DMS114 treated with DMSO at 0.1 percent for 48 hours (cell line): Measurements from ENCODE around the gene CMTR1.

ENCODE experiments used
- DNase-seq: peaks from one replicate; lab custom pipeline; 2025; ENCODE audit not compliant: unreplicated experiment; lab: John Stamatoyannopoulos, UW

CMTR1 gene

GRCh38 chr6:37477656-37478435 lies 44.8 kb downstream of the CMTR1 start:
- DNase-seq = no peak

DNA sequence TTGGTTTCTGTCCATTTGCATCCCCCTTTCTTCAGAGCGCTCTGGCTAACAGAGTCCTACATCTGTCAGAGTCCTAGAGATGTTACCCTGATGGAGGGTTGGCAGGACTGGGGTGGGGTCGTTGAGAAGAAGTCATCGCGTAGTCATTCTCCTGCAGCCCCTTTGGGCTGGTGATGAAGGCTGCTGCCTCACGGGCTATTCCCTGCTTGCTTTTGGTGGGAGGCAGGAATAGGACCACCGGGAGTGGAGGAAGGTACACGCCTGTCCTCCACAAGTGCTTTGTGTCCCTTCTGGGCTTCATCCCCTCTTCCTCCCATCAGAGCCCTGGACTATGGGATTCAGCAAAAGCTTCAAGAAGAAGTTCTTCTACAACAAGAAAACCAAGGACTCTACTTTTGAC lies 45.8 kb downstream of the CMTR1 start:
- no peak for DNase-seq

GRCh38 chr6:37479266-37479854 lies 46.3 kb downstream of the CMTR1 start:
- no peak for DNase-seq

DNA sequence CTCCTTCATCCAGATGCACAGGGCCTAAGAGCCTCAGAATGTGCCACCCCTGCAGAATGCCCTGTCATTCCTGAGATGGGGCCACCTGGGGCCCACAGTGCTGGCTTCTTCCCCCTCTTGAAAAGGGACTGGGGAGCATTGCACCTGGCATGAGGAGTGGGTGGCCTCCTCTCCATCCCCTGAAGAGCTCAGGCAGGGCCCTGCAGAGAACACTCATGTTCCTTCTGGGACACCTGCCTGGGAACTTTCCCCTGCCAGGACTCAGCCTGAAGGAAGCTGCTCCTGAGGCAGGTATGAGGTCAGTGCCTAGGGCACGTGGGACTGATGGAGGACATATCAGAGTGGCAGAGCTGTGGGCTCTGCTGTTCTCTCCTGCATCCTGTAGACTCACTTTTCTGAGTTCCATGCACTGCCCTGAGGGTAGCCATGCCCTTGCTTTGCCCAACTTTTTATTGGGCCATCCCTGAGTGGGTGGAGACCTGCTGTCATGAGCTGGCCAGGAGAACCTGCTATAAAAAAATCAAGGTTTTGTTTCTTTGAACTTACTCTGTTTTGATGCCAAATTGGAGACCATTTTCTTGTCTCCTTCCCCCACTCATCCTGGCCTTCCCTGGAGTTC lies 47.2 kb downstream of the CMTR1 start:
- no peak for DNase-seq

DNA sequence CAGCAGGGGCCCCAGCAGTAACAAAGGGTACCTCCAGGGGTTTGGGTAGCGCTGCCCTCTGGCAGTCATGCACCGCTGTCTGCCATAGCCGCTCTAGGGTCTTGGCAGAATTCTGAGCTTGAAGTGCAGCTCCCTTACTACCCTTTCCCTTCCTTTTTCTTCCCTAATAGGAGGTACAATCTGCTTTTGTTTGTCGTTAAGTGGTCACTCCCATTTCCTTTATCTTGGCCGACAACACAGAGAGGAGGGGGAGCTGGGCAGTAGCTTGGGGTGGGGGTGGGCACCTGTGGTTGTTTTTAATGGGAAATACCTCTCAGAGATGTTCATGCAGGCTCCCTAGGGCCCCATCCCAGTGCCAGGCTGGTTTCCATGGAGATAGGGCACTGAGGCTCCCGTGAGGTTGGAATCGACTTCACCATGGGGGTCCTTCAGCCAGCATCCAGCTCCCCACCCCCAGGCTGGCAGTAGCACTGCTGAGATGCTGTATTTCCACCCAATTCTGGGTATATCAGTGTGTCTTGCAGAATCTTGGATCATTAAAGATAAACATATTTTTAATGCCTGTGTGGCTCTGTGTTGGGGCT lies 48.0 kb downstream of the CMTR1 start:
- DNase-seq = no peak

DNA sequence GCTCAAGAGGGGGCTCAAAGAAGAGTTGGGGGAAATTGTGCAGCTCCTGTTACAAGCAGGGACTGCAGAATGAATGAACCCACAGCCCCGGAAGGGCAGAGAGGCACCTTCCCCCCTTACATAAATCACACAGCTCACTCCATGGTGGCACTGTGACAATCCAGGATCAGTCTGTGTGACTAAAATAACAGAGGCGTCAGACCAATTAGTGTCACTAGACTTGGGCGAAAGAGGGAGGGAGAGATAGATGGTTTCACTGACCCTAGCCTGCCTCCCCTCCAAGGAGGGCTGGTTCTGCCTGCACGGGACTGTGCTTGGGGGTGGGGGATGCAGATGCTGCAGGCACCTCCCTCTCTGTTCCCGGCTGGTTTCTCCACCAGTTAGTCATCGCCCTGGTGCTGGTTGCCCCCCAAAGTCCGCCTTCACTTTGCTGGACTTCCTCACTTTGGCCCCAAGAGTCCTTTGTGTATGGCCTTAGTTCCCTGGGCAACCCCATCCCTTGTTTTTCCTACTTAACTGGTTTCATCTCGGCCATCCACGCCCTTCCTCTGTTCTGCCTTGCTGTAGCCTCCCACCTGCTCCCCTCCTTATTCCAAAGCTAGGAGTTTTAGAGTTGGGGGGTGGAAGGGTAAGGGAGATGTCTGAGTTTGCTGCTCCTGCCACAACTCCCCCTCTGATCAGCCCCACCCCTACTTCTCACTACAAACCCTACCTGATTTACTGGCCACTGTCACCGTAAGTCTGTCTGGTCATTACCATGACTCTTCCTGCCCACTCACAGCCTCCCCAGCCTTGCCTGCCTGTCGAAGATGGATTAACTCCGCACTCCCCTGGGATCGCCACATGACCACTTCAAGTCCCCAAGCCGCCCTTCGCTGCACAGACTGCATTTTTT lies 48.9 kb downstream of the CMTR1 start:
- no peak for DNase-seq

GRCh38 chr6:37482606-37483251 lies 49.7 kb downstream of the CMTR1 start:
- DNase-seq = no peak

GRCh38 chr6:37483252-37483901 lies 50.4 kb downstream of the CMTR1 start:
- no peak for DNase-seq

- DNase-seq = no peak
Observed at GRCh38 chr6:37483917-37484785, 51.1 kb downstream of the CMTR1 start.

- no peak for DNase-seq
Observed at GRCh38 chr6:37484786-37485170, 51.8 kb downstream of the CMTR1 start.

DNA sequence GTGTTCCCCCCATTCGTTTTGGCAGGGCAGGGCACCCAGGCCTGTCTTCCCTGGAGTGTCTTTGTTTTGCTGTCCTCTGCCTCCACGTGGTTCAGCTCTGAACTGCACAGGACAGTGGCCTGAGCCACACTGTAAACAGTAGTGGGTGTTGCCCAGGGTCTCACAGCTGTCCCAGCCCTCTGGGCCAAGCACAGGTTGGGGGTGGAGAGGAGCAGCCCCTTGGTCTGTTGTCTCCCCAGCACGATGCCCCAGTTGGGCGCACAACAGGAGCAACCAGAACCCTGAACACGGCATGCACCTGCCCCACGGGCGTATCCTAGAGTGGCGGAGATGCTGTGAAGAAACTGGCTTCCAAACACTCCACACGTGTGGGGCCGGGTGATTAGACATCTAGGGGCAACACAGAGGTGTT lies 52.3 kb downstream of the CMTR1 start:
- peak; percentile 26 for DNase-seq

GRCh38 chr6:37486121-37486839 lies 53.3 kb downstream of the CMTR1 start:
- no peak for DNase-seq

GRCh38 chr6:37487591-37488380 lies 54.8 kb downstream of the CMTR1 start:
- no peak for DNase-seq

DNA sequence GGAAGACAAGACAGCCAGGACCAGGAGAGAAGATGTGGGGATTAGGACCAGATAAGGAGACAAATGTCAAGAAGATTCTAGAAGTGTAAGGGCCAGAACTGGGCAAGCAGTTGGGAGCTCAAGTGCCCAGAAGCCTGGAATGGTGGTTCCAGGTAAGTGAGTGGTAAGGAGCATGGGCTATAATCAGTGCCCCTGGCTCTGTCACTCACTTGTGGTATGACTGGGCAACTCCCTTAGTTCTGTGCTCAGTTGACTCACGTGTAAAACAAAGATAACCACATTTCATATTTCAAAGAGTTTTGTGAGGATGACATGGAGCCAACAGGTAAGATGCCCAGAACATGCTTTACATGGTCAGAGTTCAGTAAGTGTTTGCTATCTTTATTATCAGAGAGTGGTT lies 55.5 kb downstream of the CMTR1 start:
- no peak for DNase-seq

GRCh38 chr6:37489697-37490336 lies 56.8 kb downstream of the CMTR1 start:
- no peak for DNase-seq

DNA sequence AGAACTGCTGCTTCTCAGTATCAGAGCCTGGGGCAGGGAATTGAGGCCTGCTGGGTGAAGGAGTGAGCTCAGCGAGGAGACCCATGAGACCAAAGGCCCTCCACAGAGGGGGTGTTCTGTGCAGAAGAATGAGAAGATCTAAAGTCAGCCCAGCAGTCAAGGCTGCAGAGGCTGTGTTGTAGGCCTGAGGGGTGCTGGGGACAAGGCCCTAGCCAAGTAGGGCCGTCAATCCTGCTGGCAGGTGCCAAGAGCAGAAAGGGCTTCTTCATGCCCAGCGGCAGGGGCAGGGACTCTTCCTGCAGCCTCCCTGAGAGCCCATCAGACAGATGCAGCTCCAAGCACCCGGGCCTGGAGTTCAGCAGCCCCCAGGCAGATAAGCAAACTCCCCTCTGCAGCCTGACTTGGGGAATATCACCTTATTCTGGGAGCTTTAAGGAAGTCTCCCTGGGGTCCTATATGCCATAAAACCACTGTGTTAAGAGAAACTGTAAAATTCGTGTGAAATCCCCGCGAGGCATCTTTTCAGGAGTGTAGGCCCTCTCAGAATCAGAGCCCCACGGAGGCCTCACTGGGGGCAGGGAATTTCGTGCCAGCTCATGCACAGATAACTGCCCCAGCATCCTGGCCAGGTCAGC lies 57.6 kb downstream of the CMTR1 start:
- DNase-seq = no peak
